Measurements from ENCODE around the gene ZNF441.

Gene ZNF441

GRCh38 chr19:11754663-11755062, 12.1 kb upstream of the ZNF441 start:
- no peak for TF ChIP-seq CTCF (IDR thresholded peaks at IDR 0.05; ENCODE audit: low read depth, low read length, missing control alignments)
- no peak for DNase-seq (ENCODE audit: low read depth)
- no peak overlapping the region for H3K4me3 ChIP-seq (ENCODE audit: low read depth, low read length)

DNA sequence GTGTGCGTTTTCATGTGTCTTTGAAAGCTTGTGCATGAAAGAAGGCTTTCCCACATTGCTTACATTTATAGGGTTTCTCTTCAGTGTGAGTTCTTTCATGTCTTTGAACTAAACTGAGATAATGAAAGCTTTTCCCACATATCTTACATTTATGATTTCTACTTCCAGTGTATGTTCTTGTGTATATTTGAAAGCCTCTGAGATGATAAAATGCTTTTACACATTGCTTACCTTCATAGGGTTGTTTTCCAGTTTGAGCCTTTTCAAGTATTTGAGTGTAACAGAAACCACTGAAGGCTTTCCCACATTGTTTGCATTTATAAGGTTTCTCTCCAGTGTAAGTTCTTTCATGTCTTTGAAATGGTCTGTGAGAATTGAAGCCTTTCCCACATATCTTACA, 9.8 kb upstream of the ZNF441 start:
- DNase-seq (ENCODE audit: low read depth), result no peak
- no peak for TF ChIP-seq CTCF (IDR thresholded peaks at IDR 0.05; ENCODE audit: low read depth, low read length, missing control alignments)

DNA sequence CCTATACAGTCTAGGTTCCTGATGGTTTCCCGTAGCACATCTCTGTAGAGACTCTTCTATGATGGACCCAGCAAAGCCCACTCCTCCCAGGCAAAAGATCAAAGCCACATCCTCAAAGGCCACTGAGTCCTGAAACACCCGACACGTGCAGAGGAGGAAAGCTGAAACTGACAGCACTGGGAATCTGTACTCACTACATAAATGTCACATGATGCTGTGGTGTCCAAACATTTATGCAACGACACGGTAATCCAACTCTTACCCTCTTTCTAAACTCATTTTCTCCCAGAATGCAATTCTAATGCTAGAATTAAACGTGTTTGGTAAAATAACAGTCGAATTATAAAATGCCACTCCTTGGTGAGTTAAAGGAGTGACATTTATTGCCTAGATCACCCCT, 7.0 kb upstream of the ZNF441 start:
- H3K4me3 ChIP-seq (ENCODE audit: low read depth, low read length), result no peak overlapping the region
- DNase-seq (ENCODE audit: low read depth), result no peak
- TF ChIP-seq CTCF (IDR thresholded peaks at IDR 0.05; ENCODE audit: low read depth, low read length, missing control alignments), result no peak

More for the DNA sequence above, 9.8 kb upstream of the ZNF441 start:
- H3K4me3 ChIP-seq (ENCODE audit: low read depth, low read length), result no peak overlapping the region

DNA sequence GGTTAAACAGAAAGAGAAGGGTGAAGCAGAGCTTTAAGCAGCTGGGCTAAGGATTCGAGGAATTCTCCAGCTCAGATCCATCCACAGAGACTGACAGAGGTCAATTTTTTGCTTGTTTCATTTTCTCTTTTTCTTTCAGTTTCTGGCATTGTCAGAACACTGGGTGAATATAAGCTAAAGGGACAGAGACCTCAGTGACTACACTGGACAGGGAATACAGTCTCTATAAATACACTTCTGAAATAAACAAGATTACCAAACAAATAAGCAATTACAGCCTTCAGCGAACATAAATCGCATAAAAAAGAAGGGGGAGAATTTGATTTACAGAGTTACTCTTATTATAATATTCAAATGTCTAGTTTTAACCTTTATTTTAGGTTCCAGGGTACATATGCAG, 3.7 kb upstream of the ZNF441 start:
- H3K4me3 ChIP-seq (ENCODE audit: low read depth, low read length), result no peak overlapping the region
- DNase-seq (ENCODE audit: low read depth), result no peak
- no peak for TF ChIP-seq CTCF (IDR thresholded peaks at IDR 0.05; ENCODE audit: low read depth, low read length, missing control alignments)

GRCh38 chr19:11763611-11764010, 3.2 kb upstream of the ZNF441 start:
- no peak for TF ChIP-seq CTCF (IDR thresholded peaks at IDR 0.05; ENCODE audit: low read depth, low read length, missing control alignments)
- no peak for DNase-seq (ENCODE audit: low read depth)
- H3K4me3 ChIP-seq (ENCODE audit: low read depth, low read length), result no peak overlapping the region

DNA sequence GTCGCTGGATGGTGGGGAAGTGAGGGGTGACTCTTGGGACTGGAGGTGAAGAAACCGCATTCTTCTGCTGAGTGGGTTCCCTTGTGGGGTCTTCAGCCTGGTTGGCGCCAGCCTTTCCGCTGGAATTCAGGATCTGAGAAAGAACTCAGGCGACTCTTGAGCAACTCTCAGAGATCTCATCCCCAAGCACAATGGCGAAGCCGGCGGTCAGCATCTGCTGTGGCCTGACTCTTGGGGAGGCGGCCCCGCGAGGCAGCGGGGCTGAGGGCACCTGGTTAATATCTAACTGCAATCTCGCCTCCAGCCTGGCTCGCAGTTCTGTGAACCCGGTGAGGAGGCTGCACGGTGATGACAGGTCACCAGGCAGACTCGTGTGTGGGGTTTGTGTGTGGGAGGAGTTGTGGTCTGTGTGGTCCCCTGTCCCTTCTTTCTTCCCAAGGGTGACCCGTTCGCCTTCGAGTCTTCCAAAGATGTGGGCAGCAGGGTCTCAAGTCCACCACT, 883 bp downstream of the ZNF441 start:
- DNase-seq (ENCODE audit: low read depth), result no peak
- peak overlapping the region; percentile 97 for H3K4me3 ChIP-seq (ENCODE audit: low read depth, low read length)
- no peak for TF ChIP-seq CTCF (IDR thresholded peaks at IDR 0.05; ENCODE audit: low read depth, low read length, missing control alignments)

GRCh38 chr19:11769995-11770394, 3.2 kb downstream of the ZNF441 start:
- no peak for DNase-seq (ENCODE audit: low read depth)
- no peak overlapping the region for H3K4me3 ChIP-seq (ENCODE audit: low read depth, low read length)
- no peak for TF ChIP-seq CTCF (IDR thresholded peaks at IDR 0.05; ENCODE audit: low read depth, low read length, missing control alignments)

Data from GM12864 (cell line).